ENCODE measurements around the gene STRN4. TPM values are rescaled to one million over a fixed set of nuclear protein-coding genes. Genes with fewer than 3 reads are reported as not detected.

STRN4 gene
- total RNA-seq, 2 donors from 2014 or later, result 142 to 155 TPM

GRCh38 chr19:46728208-46728607 is 18.0 kb downstream of the STRN4 start:
- H3K4me3 ChIP-seq (ENCODE audit: low read length), result no peak overlapping the region
- no peak for TF ChIP-seq CTCF (conservative IDR thresholded peaks at IDR 0.05)
- 88 to 95% methylated on average over 6 to 14 of the region's 14 CpGs for WGBS, 2 experiments (ENCODE audit: insufficient coverage in 1 of 2, insufficient read length in 1 of 2)
- no peaks in the 10 kb centered on the region for H3K9me3 ChIP-seq (ENCODE audit: control insufficient read depth, low read length)
- peak overlapping the region; percentile 48 for H3K27ac Mint-ChIP-seq
- no peaks in the 10 kb centered on the region for H3K27me3 Mint-ChIP-seq (ENCODE audit: insufficient read depth)
- H3K9ac ChIP-seq (ENCODE audit: extremely low read depth, low read length, poor library complexity, severe bottlenecking), result no peak overlapping the region
- no peaks in the 10 kb centered on the region for H3K4me1 ChIP-seq (ENCODE audit: control insufficient read depth, insufficient read depth, low read length)
- H3K9me3 Mint-ChIP-seq, result no peaks in the 10 kb centered on the region
- H3K4me3 Mint-ChIP-seq, result no peak overlapping the region
- H3K27me3 ChIP-seq (ENCODE audit: control insufficient read depth, insufficient read depth, low read length, poor library complexity, severe bottlenecking), result no peaks in the 10 kb centered on the region
- peaks cover 66% of the 10 kb centered on the region for H3K36me3 Mint-ChIP-seq (ENCODE audit: low read depth)
- peaks cover 76% of the 10 kb centered on the region for H3K36me3 ChIP-seq (ENCODE audit: control insufficient read depth, insufficient read depth, low read length)
- no peaks in the 10 kb centered on the region for H3K4me1 Mint-ChIP-seq
- H3K27ac ChIP-seq (ENCODE audit: low read depth, low read length), result no peak overlapping the region
- DNase-seq, result no peak

GRCh38 chr19:46727757-46728156 is 18.5 kb downstream of the STRN4 start:
- no peaks in the 10 kb centered on the region for H3K4me1 ChIP-seq (ENCODE audit: control insufficient read depth, insufficient read depth, low read length)
- H3K4me3 ChIP-seq (ENCODE audit: low read length), result no peak overlapping the region
- peaks cover 76% of the 10 kb centered on the region for H3K36me3 ChIP-seq (ENCODE audit: control insufficient read depth, insufficient read depth, low read length)
- Mint-ChIP-seq H3K36me3 (ENCODE audit: low read depth) (peaks cover 63% of the 10 kb centered on the region), H3K4me1 (no peaks in the 10 kb centered on the region), H3K9me3 (no peaks in the 10 kb centered on the region), H3K27ac (no peak overlapping the region), H3K27me3 (ENCODE audit: insufficient read depth) (no peaks in the 10 kb centered on the region), H3K4me3 (no peak overlapping the region)
- WGBS, 2 experiments (ENCODE audit: insufficient coverage in 1 of 2, insufficient read length in 1 of 2), result 92 to 100% methylated on average over 1 to 11 of the region's 11 CpGs
- H3K27ac ChIP-seq (ENCODE audit: low read depth, low read length), result no peak overlapping the region
- no peaks in the 10 kb centered on the region for H3K27me3 ChIP-seq (ENCODE audit: control insufficient read depth, insufficient read depth, low read length, poor library complexity, severe bottlenecking)
- no peak for TF ChIP-seq CTCF (conservative IDR thresholded peaks at IDR 0.05)
- no peak for DNase-seq
- no peaks in the 10 kb centered on the region for H3K9me3 ChIP-seq (ENCODE audit: control insufficient read depth, low read length)
- H3K9ac ChIP-seq (ENCODE audit: extremely low read depth, low read length, poor library complexity, severe bottlenecking), result no peak overlapping the region

GRCh38 chr19:46726971-46727501 is 19.2 kb downstream of the STRN4 start:
- Mint-ChIP-seq H3K4me1 (no peaks in the 10 kb centered on the region), H3K27ac (peak overlapping the region; percentile 52), H3K4me3 (no peak overlapping the region), H3K9me3 (no peaks in the 10 kb centered on the region), H3K36me3 (ENCODE audit: low read depth) (peaks cover 65% of the 10 kb centered on the region), H3K27me3 (ENCODE audit: insufficient read depth) (no peaks in the 10 kb centered on the region)
- H3K4me3 ChIP-seq (ENCODE audit: low read length), result no peak overlapping the region
- no peaks in the 10 kb centered on the region for H3K9me3 ChIP-seq (ENCODE audit: control insufficient read depth, low read length)
- no peak for TF ChIP-seq CTCF (conservative IDR thresholded peaks at IDR 0.05)
- H3K27ac ChIP-seq (ENCODE audit: low read depth, low read length), result peak overlapping the region; percentile 32
- no peaks in the 10 kb centered on the region for H3K27me3 ChIP-seq (ENCODE audit: control insufficient read depth, insufficient read depth, low read length, poor library complexity, severe bottlenecking)
- H3K4me1 ChIP-seq (ENCODE audit: control insufficient read depth, insufficient read depth, low read length), result no peaks in the 10 kb centered on the region
- H3K9ac ChIP-seq (ENCODE audit: extremely low read depth, low read length, poor library complexity, severe bottlenecking), result no peak overlapping the region
- WGBS, 2 experiments (ENCODE audit: insufficient coverage in 1 of 2, insufficient read length in 1 of 2), result 94 to 98% methylated on average over 5 to 14 of the region's 14 CpGs
- no peak for DNase-seq
- H3K36me3 ChIP-seq (ENCODE audit: control insufficient read depth, insufficient read depth, low read length), result peaks cover 71% of the 10 kb centered on the region

All from endodermal cell (in vitro differentiated cells).